ENCODE results near the gene RSU1. TPM values are rescaled to one million over a fixed set of nuclear protein-coding genes. Genes with fewer than 3 reads are reported as not detected.

RSU1 gene
- total and polyA plus RNA-seq, 9 donors: 59.4 to 93.9 (median 79.0) TPM

- H3K9me3 ChIP-seq (replicated peaks; ENCODE audit: control insufficient read depth, low read depth, low read length): no peaks in the 10 kb centered on the region
- peaks cover 15% of the 10 kb centered on the region for H3K4me1 ChIP-seq (ENCODE audit: control insufficient read depth, insufficient read depth, low read length)
- H3K36me3 ChIP-seq (ENCODE audit: control insufficient read depth, insufficient read depth, low read length): peaks cover 13% of the 10 kb centered on the region
- no peak overlapping the region for H3K27ac ChIP-seq (ENCODE audit: low read length)
- H3K27me3 ChIP-seq (ENCODE audit: control insufficient read depth, insufficient read depth, low read length): no peaks in the 10 kb centered on the region
- no peak overlapping the region for H3K4me3 ChIP-seq (ENCODE audit: low read length)
- WGBS (ENCODE audit: insufficient coverage): no CpG with 5 or more reads among the region's 3 CpGs
- DNase-seq: no peak
Measured at GRCh38 chr10:16814012-16814411, 3.2 kb downstream of the RSU1 start.

- no peak overlapping the region for H3K27ac ChIP-seq (ENCODE audit: low read length)
- H3K4me1 ChIP-seq (ENCODE audit: control insufficient read depth, insufficient read depth, low read length): peaks cover 13% of the 10 kb centered on the region
Measured at GRCh38 chr10:16812676-16813075, 4.5 kb downstream of the RSU1 start.

GRCh38 chr10:16811765-16812164 lies 5.5 kb downstream of the RSU1 start:
- Histone ChIP-seq H3K9me3 (replicated peaks; ENCODE audit: control insufficient read depth, low read depth, low read length) (no peaks in the 10 kb centered on the region), H3K27ac (ENCODE audit: low read length) (peak overlapping the region; percentile 10), H3K36me3 (ENCODE audit: control insufficient read depth, insufficient read depth, low read length) (peaks cover 13% of the 10 kb centered on the region), H3K4me3 (ENCODE audit: low read length) (no peak overlapping the region), H3K4me1 (ENCODE audit: control insufficient read depth, insufficient read depth, low read length) (peaks cover 13% of the 10 kb centered on the region), H3K27me3 (ENCODE audit: control insufficient read depth, insufficient read depth, low read length) (no peaks in the 10 kb centered on the region)
- WGBS (ENCODE audit: insufficient coverage): 100% methylated on average over 1 of the region's 6 CpGs
- DNase-seq: peak; percentile 30

More at GRCh38 chr10:16812676-16813075, 4.5 kb downstream of the RSU1 start:
- no peak for DNase-seq
- H3K9me3 ChIP-seq (replicated peaks; ENCODE audit: control insufficient read depth, low read depth, low read length): no peaks in the 10 kb centered on the region
- H3K4me3 ChIP-seq (ENCODE audit: low read length): no peak overlapping the region
- H3K36me3 ChIP-seq (ENCODE audit: control insufficient read depth, insufficient read depth, low read length): peaks cover 13% of the 10 kb centered on the region
- H3K27me3 ChIP-seq (ENCODE audit: control insufficient read depth, insufficient read depth, low read length): no peaks in the 10 kb centered on the region
- no CpG with 5 or more reads among the region's 4 CpGs for WGBS (ENCODE audit: insufficient coverage)

- DNase-seq: no peak
- Histone ChIP-seq H3K36me3 (ENCODE audit: control insufficient read depth, insufficient read depth, low read length) (peaks cover 13% of the 10 kb centered on the region), H3K4me3 (ENCODE audit: low read length) (no peak overlapping the region), H3K27me3 (ENCODE audit: control insufficient read depth, insufficient read depth, low read length) (no peaks in the 10 kb centered on the region), H3K9me3 (replicated peaks; ENCODE audit: control insufficient read depth, low read depth, low read length) (no peaks in the 10 kb centered on the region), H3K27ac (ENCODE audit: low read length) (no peak overlapping the region), H3K4me1 (ENCODE audit: control insufficient read depth, insufficient read depth, low read length) (peaks cover 10% of the 10 kb centered on the region)
- WGBS (ENCODE audit: insufficient coverage): 70% methylated on average over 1 of the region's 3 CpGs
Measured at GRCh38 chr10:16811292-16811691, 5.9 kb downstream of the RSU1 start.

GRCh38 chr10:16809074-16809718 lies 8.0 kb downstream of the RSU1 start:
- no peak for DNase-seq
- 86% methylated on average over 2 of the region's 6 CpGs for WGBS (ENCODE audit: insufficient coverage)

DNA sequence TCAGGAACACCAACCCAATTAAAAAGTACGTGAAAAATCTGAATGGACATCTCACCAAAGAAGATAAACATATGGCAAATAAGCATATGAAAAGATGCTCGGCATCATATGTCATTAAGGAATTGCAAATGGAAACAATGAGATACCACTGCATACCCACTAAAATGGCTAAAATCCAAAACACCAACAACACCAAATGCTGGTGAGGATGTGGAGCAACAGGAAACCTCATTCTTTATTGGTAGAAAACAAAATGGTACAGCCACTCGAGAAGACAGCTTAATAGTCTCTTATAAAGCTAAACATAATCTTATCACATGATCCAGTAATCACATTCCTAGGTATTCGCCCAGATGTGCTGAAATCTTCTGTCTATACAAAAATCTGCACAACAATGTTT lies 13.1 kb downstream of the RSU1 start:
- Histone ChIP-seq H3K27ac (ENCODE audit: low read length) (no peak overlapping the region), H3K36me3 (ENCODE audit: control insufficient read depth, insufficient read depth, low read length) (no peaks in the 10 kb centered on the region), H3K4me1 (ENCODE audit: control insufficient read depth, insufficient read depth, low read length) (no peaks in the 10 kb centered on the region), H3K27me3 (ENCODE audit: control insufficient read depth, insufficient read depth, low read length) (no peaks in the 10 kb centered on the region), H3K4me3 (ENCODE audit: low read length) (no peak overlapping the region), H3K9me3 (replicated peaks; ENCODE audit: control insufficient read depth, low read depth, low read length) (no peaks in the 10 kb centered on the region)
- no CpG with 5 or more reads among the region's 4 CpGs for WGBS (ENCODE audit: insufficient coverage)
- no peak for DNase-seq

More at GRCh38 chr10:16809074-16809718, 8.0 kb downstream of the RSU1 start:
- Histone ChIP-seq H3K27me3 (ENCODE audit: control insufficient read depth, insufficient read depth, low read length) (no peaks in the 10 kb centered on the region), H3K4me1 (ENCODE audit: control insufficient read depth, insufficient read depth, low read length) (no peaks in the 10 kb centered on the region), H3K4me3 (ENCODE audit: low read length) (no peak overlapping the region), H3K27ac (ENCODE audit: low read length) (no peak overlapping the region), H3K9me3 (replicated peaks; ENCODE audit: control insufficient read depth, low read depth, low read length) (no peaks in the 10 kb centered on the region), H3K36me3 (ENCODE audit: control insufficient read depth, insufficient read depth, low read length) (peaks cover 9% of the 10 kb centered on the region)

GRCh38 chr10:16803464-16803863 lies 13.8 kb downstream of the RSU1 start:
- DNase-seq: no peak
- Histone ChIP-seq H3K9me3 (replicated peaks; ENCODE audit: control insufficient read depth, low read depth, low read length) (no peaks in the 10 kb centered on the region), H3K36me3 (ENCODE audit: control insufficient read depth, insufficient read depth, low read length) (no peaks in the 10 kb centered on the region), H3K27ac (ENCODE audit: low read length) (no peak overlapping the region), H3K27me3 (ENCODE audit: control insufficient read depth, insufficient read depth, low read length) (no peaks in the 10 kb centered on the region), H3K4me3 (ENCODE audit: low read length) (no peak overlapping the region), H3K4me1 (ENCODE audit: control insufficient read depth, insufficient read depth, low read length) (no peaks in the 10 kb centered on the region)
- no CpG with 5 or more reads among the region's 2 CpGs for WGBS (ENCODE audit: insufficient coverage)

DNA sequence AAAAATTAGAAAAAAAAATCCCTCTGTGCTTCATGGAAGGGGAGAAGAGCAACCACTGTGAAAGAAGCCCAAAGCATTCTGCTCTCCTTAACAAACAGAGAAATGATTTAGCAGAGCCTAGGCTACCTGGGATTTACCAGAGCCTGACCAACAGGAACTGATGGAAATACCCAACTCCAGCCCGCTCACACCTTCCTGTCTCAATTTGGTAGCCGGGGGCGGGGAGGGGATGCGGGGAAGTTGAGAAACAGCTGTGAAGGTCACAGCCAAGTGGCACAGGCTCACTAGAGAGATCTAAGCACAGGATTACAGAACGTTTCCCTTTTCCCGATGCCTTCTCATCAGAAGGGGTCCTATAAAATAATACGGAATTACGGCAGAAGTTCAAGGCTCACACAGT lies 17.6 kb downstream of the RSU1 start:
- no peak for DNase-seq
- no peaks in the 10 kb centered on the region for H3K36me3 ChIP-seq (ENCODE audit: control insufficient read depth, insufficient read depth, low read length)
- no peaks in the 10 kb centered on the region for H3K27me3 ChIP-seq (ENCODE audit: control insufficient read depth, insufficient read depth, low read length)
- H3K4me1 ChIP-seq (ENCODE audit: control insufficient read depth, insufficient read depth, low read length): no peaks in the 10 kb centered on the region
- no peak overlapping the region for H3K27ac ChIP-seq (ENCODE audit: low read length)
- no peak overlapping the region for H3K4me3 ChIP-seq (ENCODE audit: low read length)
- WGBS (ENCODE audit: insufficient coverage): 50% methylated on average over 1 of the region's 8 CpGs
- no peaks in the 10 kb centered on the region for H3K9me3 ChIP-seq (replicated peaks; ENCODE audit: control insufficient read depth, low read depth, low read length)

DNA sequence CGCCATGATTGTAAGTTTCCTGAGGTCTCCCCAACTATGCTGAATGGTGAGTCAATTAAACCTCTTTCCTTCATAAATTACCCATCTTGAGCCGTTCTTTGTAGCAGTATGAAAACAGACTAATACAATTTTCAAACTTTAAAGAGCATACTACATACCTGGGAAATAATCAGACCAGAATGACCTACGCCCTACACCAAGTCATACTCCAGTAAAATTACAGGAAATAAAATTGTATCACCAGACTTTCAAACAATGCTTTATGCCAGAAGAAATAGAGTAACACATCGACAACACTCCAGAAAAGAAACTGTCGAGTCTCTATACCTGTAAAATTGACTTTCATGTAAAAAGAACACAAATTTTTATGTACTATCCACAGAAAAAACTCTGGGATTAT lies 18.7 kb downstream of the RSU1 start:
- no CpG with 5 or more reads among the region's 5 CpGs for WGBS (ENCODE audit: insufficient coverage)
- Histone ChIP-seq H3K4me3 (ENCODE audit: low read length) (no peak overlapping the region), H3K36me3 (ENCODE audit: control insufficient read depth, insufficient read depth, low read length) (no peaks in the 10 kb centered on the region), H3K9me3 (replicated peaks; ENCODE audit: control insufficient read depth, low read depth, low read length) (no peaks in the 10 kb centered on the region), H3K27me3 (ENCODE audit: control insufficient read depth, insufficient read depth, low read length) (no peaks in the 10 kb centered on the region), H3K4me1 (ENCODE audit: control insufficient read depth, insufficient read depth, low read length) (no peaks in the 10 kb centered on the region), H3K27ac (ENCODE audit: low read length) (no peak overlapping the region)
- DNase-seq: no peak

GRCh38 chr10:16795410-16796073 lies 21.7 kb downstream of the RSU1 start:
- no peaks in the 10 kb centered on the region for H3K36me3 ChIP-seq (ENCODE audit: control insufficient read depth, insufficient read depth, low read length)
- 90% methylated on average over 8 of the region's 9 CpGs for WGBS (ENCODE audit: insufficient coverage)
- H3K9me3 ChIP-seq (replicated peaks; ENCODE audit: control insufficient read depth, low read depth, low read length): no peaks in the 10 kb centered on the region
- no peak overlapping the region for H3K27ac ChIP-seq (ENCODE audit: low read length)
- DNase-seq: no peak
- H3K4me1 ChIP-seq (ENCODE audit: control insufficient read depth, insufficient read depth, low read length): peaks cover 3% of the 10 kb centered on the region
- no peaks in the 10 kb centered on the region for H3K27me3 ChIP-seq (ENCODE audit: control insufficient read depth, insufficient read depth, low read length)
- no peak overlapping the region for H3K4me3 ChIP-seq (ENCODE audit: low read length)

All from muscle of leg (tissue), 11 donors.